ENCODE measurements around the gene MAPKAPK3.
A peak's percentile ranks its signal among the peaks of the same experiment; 100 is the strongest.

Gene MAPKAPK3

DNA sequence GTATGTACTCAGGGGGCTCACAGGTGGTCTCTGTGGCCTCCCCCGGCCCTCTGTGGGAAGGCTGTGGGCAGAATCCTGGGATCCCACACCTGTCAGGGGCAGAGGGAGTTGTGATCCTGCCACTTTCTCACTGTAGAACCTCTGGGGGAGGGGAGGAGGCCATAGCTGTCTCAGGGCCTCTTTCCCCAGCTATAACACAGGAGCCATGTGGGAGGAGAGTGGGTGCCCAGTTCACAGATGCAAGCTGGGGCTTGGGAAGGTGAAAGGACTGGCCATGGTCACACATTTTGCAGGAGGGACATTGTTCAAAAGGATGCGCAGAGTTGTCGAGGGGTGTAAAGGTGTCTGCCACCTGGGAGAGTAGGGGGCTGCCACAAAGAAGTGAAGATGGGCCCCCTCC is 11.7 kb downstream of the MAPKAPK3 start:
- DNase-seq, result no peak

DNA sequence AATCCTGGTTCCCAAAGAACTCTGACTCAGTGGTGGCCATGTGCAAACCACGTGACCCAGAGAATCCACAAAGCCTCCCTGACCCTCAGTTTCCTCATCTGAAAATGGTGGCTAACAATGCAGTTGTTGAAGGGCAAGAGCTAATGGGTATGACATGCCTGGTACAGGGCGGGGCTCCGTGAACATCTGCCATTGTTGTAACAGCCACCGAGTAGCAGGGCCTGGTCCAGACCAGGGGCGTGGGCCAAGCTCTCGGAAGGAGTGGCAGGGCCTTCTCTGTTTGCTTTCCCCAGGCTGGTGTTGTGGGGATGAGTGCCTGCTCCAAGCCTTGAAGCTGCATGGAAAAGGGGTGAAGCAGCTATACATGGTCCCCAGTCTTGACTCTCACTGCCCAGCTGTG is 13.4 kb downstream of the MAPKAPK3 start:
- DNase-seq, result no peak

DNA sequence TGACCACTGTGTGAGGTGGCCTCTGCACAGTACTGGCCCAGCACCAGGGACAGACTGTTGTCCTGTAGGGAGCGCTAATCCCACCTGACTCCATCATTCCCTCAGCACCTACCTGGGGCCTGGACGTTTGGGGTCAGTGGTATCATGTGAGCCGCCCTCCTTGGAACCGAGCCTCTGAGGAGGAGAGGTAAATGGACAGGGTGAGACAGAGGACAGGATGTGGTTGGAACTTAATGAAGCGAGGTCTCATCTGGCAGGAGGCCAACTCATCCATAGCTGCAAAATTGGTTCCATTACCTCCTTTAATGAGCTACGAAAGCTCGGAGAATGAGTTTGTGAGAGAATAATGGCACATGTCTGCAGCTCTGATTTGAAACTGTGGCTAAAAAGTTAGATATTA is 13.9 kb downstream of the MAPKAPK3 start:
- DNase-seq, result no peak

DNA sequence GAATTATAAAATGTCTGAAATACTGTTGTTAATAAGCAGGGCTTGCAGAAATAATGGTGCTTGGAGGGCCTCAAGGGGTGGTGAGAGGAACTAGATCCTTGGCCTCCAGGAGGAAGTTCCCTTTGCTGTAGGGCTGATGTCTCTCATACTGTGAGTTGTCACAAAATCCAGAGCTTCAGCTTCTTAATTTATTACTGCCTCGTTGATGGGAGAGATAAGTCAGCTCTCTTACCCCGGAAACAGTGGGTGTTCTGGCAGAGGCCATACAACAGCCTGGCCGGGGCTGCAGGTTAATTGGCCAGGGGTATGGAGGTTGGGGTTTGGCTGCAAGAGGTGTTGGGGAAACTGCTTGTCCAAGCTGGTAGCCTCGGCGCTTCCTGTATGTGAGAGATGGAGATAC is 15.5 kb downstream of the MAPKAPK3 start:
- no peak for DNase-seq

DNA sequence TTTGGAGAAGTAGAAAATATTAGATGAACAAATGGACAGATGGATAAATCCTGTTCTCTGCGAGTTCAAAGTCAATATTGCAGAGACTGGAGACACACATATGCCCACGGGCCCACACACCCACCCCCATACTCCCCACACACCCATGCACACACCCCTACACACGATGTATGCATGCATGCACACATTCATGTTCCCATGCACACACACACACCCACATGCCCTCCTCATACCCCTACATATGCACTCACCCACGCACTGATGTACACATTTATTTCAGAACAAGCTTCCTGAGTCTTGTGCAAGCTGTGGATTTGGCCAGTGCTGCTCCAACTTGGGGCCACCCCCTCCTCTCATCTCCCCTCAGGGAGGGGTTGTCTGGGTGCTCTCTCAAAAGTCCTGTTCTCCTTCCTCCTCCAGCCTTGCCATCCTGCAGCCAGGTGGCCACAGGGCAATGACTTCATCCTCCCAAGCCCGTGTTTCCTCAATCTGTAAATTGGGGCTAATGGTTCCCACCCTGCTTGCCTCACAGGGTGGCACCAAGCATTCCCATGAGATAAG is 16.4 kb downstream of the MAPKAPK3 start:
- no peak for DNase-seq

DNA sequence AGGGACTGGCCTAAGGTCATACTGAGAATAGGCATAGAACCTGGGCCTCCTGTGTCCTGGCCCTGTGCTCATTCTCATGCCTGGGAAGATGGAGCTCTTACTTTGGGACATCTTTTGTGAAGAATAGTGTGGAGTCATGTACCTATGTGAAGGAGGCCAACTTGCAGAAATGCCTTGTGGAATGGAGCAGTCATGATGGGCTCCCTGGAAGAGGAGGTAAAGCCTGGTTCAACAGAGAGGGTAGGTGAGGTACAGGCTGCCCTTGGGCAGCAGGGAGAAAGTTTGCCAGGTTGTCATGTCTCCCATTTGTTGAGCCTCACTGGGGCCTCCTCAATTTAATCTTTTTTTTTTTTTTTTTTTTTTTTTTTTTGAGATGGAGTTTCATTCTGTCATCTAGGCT is 18.1 kb downstream of the MAPKAPK3 start:
- no peak for DNase-seq

DNA sequence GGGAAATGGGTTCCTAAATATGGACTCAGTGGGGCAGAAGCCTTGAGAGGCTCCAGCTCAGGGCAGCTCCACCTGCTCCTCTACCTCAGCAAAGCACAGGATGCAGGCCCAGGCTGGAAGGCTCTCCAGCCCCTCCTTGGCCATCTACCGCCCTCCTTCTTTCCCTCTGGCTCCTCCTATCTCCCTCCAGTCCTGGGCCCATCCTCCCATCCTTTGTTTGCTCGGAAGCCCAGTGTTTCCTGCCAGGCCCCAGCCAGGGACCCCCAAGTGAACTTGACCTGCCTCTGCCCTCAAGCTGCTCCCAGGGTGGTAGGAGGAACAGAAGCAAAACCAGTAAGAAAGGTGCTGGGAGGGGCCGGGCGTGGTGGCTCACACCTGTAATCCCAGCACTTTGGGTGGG is 20.1 kb downstream of the MAPKAPK3 start:
- no peak for DNase-seq

DNA sequence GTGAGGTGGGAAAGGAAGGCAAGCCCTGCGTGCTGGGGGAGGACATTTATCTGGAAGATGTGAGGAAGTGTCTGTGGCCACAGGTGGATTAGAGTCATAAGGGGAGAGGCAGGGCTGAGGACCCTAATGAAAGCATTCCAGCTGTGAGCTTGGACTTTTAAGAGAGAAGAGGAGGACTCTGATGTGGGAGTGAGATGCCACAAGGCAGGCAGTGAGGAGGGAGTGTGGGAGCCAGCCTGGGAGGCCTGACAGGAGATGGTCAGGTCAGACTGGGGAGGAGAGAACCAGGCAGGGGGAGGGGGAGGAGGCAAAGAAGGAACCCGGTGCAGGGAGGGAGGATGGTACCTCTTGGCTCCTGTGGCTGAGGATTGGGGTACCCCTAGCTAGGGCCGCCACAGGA is 21.0 kb downstream of the MAPKAPK3 start:
- no peak for DNase-seq

DNA sequence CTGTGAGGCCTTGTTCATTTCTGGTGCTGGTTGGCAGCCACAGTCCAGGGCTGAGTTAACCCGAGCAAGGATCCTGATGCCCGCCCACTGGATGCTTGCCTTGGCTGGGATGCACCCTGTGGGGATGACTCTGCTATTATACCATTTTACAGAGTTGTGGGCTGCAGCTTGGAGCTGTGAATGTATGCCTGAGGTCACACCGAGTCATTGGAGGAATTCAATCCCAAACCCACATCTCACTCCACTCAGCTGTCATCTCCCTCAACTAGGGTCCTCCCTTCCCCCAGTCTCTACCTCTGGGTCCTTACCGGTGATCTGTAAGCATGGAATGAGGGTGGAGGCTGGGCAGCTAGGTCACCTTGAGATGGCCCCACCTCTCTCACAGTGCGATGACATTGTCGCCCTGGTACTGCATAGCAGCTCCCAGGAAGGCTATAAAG is 22.1 kb downstream of the MAPKAPK3 start:
- no peak for DNase-seq

DNA sequence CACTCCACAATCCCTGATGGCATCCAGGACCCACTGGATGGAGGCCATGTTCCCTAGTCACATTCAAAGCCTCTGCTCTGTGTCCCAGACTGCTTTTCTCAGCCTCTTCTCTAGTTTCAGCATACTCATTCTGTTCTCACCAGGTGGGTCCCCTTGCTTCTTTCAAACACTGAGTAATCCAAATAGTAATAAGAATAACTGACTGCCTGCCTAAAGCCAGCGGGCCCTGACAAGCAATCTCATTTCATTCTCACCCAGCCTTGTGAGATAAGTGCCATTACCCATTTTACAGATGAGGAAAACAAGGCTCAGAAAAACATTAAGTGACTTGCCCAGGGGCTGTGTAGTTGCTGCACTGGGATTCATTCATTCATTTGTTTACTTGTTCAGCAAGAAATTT is 25.4 kb downstream of the MAPKAPK3 start:
- no peak for DNase-seq

DNA sequence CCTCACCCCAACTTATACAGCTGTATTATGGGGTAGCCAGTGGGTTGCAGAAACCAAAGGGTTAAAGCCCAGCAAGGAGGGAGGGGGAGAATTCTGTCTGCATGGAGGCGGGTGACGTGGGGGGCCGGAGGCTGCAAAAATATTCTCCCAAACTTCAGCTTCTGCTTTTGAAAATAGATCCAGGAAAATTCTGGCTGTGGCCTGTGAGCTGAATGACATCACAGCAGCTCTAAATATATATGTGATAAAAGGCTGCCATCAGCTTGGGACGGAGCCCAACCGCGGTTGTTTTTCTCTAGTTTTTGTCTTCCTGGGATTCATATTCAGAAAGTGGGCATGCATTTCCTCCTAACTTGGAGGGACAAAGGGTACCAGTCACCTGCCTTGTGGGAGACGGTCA is 27.6 kb downstream of the MAPKAPK3 start:
- DNase-seq, result no peak

DNA sequence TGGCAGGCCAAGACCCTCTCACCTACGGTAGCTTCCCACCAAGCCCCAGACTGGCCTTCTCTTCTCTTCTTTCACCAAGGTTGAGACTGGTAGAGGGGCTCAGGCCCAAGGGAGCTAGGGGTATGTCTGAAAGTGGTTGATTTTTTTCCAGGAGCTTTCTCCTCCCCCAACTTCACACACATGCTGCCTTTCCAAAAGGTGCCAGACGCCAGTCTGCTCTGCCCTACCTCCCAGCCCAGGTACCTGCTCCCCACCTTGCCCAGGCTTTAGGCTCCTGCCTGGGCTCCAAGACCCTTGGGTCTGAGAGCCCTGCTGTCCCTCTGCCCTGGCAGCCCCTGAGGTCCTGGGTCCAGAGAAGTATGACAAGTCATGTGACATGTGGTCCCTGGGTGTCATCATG is 28.4 kb downstream of the MAPKAPK3 start:
- no peak for DNase-seq

DNA sequence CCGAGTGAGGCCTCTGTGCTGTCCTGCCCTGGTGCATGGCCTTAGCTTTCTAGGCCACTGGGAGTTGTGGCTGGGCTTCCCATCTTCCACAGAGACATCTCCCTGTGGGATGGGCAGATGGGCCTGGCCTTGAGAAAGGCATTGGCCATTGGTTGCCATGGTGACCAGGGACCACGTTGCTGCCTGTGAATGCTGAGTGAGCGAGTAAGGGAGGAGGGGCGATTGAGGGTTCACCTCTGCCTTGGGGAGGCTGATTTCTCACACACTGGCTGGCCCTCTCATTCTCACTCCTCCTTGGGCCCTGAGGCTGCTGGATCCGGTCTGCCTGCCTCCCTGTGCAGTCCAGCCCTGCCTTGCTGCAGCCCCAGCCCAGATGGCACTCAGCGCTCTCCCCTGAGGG is 31.4 kb downstream of the MAPKAPK3 start:
- DNase-seq, result no peak

DNA sequence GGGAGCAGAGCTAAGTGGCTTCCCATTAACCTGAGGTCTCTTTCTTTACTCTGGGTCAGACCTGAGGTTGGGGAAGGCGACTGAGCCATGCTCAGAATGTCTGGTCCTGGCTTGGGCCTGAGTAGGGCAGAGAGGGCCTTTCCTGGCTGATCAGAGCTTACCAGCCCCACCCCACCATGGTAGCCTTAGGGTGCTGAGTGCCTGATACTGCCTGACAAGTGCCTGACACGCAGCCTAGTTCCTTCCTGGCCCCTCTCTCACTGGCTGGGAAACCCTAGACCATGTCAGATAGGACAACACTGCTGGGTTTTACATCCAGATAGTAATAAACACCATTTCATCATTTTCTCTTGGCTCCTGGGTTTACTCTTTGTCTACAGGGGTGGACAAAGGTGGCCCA is 32.0 kb downstream of the MAPKAPK3 start:
- DNase-seq, result no peak

DNA sequence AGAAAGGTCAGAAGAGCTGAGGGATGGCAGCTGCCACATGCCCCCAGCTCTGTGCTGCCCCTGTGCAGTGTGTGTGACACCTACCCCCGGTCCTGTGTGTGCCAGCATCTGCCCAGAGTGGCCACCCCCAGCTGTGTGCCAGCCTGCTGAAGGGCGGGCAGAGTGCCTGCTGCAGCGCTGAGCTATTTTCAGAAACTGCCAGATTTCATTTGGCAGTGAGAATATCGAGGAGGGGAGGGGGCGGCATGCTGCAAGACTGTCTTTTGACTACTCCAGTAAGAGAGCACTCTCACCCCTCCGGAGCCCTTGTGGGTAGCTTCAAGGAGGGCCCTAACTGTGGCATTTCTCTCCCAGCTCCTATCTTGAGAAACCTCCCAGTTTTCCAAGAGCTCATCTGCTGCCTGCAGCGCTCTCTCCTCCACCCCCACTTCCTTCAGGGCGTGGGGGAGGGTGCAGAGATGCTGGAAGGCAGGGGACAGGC is 32.5 kb downstream of the MAPKAPK3 start:
- DNase-seq, result peak; percentile 51

DNA sequence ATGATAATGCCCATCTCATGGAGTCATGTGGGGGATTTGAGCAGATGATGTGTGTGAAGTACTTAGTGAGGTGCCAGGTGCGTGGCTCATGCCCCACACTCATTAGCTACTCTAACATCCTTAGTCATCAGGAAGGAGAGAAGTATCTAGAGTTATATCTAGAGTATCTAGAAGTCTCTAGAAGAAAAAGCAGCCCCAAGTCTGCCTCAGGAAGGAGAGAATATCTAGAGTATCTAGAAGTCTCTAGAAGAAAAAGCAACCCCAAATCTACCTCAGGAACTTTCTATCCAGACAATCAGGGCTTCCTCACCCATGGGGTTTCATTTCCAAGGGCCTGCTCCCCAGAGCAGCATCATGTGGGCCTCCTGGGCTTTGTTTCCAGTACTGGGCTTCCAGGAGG is 33.1 kb downstream of the MAPKAPK3 start:
- DNase-seq, result no peak

DNA sequence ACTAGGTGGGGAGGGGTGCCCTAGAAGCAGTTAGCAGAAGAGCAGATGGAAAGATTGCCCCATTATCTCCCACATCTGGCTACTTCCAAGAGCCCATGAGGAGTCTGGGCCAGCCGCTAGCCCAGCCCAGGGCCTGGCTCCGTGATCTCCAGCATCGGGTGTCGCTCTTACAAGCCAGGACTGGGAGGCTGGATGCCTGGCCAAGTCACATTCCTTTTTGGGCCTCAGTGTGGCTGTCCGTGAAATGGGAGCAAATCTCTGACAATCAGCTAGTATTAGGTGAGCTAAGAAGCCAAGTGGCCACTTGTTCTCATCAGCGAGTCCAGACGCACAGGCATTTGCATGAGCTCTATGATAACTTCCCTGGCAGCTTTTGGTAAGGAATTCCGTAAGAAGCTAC is 34.5 kb downstream of the MAPKAPK3 start:
- DNase-seq, result no peak

DNA sequence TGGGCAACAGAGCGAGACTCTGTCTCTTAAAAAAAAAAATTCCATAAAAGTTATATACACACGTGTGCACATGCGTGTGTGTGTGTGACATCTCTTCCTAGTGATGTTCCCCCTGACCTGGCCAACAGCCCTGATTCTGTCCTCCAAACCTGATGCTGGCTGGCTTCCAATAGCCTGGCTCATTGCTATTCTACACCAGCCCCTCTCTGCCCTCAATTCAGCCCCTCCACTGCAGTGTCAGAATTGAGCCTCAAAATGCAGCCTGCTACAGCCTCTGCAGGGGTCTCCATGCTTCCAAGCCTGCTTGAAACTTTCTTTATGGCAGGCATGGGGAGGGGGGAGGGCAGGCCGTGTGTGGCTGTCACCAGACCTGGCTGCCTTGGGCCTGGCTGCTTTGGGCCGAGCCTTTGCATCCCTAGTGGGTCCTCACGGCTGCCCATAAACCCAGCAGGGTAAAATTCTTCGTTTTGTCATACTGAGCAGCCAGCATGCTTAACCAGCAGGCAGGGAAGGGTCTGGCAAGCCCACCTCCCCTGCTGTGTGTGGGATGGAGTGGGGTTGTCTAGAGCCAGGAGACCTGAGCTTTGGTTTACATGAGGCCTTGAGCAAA is 35.1 kb downstream of the MAPKAPK3 start:
- DNase-seq, result no peak

DNA sequence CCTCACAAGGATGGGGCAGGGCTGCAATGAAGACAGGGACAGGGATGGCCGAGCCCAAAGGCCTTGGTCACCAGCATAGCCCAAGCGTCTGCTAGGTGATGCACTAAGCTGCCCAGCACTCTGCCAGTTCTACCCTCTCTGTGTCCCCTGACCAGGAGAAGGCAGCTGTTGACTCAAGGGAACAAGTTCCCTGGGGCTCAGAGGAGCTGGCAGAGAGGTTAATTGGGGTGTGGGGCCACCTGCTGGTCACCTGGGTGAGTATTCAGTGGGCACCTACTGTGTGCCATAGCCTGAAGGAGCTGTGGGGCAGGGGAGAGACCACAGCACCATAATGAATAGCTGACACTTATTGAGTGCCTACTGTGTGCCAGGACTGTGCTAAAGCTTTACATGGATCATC is 35.8 kb downstream of the MAPKAPK3 start:
- no peak for DNase-seq

DNA sequence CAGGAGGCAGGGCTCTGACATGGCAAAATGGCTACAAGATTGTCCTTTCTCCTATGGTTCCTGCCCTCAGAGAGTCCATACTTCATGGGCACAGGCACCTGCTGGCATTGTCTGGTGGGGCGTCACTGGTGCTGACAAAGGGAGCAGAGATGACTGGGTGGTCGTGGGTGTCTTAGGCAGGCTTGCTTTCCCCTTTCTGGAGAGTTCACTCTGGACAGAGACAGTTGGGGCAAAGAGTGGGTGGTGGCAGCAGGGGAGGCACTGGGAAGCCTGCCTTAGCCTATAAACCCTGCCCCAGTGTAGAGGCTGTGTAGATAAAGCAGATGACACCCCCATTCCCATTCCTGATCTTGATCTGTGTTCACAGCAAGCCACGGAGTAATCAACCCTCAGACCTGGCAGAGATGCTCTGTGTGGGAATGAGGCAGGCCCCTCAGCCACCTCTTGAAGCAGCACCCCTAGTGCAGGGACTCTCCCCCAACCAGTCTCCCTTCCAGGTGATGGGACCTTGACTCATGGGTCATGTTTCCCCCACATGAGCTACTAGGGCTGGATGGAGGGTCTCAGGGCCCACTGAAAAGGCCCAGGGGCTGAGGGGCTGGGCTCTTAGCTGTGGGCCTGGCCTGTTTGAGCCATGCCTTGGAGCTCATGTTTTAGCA is 37.1 kb downstream of the MAPKAPK3 start:
- no peak for DNase-seq

DNA sequence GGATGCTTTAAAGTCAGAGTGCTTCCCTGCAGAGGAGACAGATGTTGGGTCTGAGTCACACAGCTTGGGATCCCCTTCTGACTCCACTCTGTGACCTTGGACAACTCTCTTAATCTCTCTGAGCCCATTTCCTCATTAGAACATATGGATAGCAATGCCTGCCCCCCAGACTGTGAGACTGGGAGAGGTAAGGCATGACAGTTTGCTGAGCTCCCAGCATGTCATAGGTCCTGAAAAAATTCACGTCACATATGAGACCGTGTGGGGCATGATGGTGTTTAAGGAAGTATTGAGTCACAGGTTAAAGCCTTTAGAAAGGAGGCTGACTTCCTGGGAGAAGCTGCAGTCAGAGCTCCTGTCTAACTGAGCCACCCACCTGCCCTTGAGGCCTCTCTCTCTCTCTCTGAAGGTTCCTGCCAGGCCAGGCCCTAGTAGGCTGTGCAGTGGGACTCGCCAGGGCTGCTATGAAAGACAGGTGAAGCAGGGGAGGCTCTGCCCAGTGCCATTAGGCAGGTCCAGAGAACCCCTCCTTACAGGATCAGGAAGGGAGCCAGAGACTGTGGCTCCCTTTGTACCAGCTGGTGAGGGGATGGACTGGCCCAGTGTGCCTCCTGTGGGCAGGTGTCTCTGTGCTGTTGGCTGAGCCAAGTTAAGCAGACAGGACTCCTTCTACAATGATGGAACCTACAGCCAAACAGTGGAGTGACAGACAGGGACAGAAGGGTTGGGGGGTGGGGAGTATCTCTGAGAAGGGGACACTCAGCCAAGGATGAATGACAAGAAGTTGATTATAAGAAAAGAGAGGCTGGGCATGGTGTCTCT is 38.3 kb downstream of the MAPKAPK3 start:
- DNase-seq, result no peak

DNA sequence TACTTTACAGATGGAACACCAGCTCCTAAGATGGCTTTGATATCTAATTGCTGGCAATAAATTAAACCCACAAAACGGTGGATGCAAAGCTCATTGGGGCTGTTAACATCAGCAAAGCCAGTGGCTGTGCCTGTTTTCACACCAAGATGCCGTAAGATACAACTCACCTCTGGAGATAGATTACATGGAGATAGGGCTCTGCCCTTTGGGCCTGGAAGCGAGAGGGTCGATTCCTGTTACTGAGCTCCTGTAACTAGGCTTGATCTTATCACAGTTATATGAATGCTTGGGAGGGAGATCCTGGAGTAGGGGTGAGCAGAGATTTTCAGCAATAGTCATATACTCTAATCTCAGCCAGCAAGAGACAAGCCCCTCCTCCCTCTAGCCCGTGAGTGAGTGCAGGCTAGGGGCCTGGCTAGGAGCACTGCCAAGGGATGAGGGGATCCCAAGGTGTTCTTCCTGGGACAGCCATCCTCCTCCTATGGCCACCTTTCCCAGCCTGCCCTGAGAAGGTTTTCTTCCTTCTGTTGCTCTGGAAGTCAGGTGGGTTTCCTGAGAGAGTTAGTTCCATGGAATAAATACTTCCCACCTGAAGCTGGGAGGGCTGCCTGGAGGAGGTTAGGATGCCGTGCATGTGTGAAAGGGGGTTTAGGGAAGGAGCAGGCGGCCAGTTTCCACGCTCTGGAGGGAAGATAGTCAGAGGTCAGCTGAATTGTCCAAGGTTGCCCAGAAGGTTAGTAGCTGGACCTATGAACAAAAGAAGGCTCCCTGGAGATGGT is 39.7 kb downstream of the MAPKAPK3 start:
- no peak for DNase-seq

DNA sequence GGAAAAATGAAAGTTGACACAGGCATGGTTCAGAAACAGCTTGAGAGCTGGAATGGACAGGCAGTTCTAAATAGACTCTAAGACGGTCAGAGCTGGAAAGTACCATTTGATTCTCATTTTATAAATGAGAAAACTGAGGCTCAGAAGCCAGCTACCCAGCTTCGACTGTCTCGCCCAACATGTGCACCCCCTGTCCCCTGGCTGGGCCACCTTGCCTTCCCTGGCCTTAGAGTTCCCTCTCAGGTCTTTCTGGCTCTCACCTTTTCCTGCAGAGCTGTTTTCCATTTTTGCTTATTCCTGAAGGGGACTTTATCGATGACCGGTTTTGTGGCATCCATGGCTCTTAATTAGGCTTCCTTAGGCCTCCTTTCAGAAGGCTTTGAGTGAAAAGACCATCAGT is 40.5 kb downstream of the MAPKAPK3 start:
- no peak for DNase-seq
